ENCODE results near the gene KRT15. TPM values are rescaled to one million over a fixed set of nuclear protein-coding genes. Genes with fewer than 3 reads are reported as not detected.

Gene KRT15
- total RNA-seq, 1 experiment from 2014 or later, result 0.55 TPM

GRCh38 chr17:41503202-41503601 lies 15.5 kb downstream of the KRT15 start:
- Mint-ChIP-seq H3K4me3 (no peak overlapping the region), H3K9me3 (no peaks in the 10 kb centered on the region), H3K36me3 (no peaks in the 10 kb centered on the region), H3K27me3 (ENCODE audit: low read depth) (peaks cover 2% of the 10 kb centered on the region; the same call in 1 of the 2 replicates), H3K27ac (no peak overlapping the region), H3K4me1 (peaks cover 30% of the 10 kb centered on the region)
- CTCF ChIA-PET, result interaction anchor here (1.0 to 1.5 kb wide), 3 partner anchors 46 to 193 kb away, joined by 3 to 6 read pairs (median 4); no protein-coding TSS in a partner anchor
- POLR2A ChIA-PET, result no interaction called here
- no peak for TF ChIP-seq RORB (CRISPR knock-in tag; IDR thresholded peaks at IDR 0.05)
- TF ChIP-seq TEAD1 (CRISPR knock-in tag; IDR thresholded peaks at IDR 0.05), result no peak
- TF ChIP-seq IRF2 (CRISPR knock-in tag; IDR thresholded peaks at IDR 0.05; ENCODE audit: borderline replicate concordance, low read depth), result no peak
- no peak for TF ChIP-seq GTF2I (CRISPR knock-in tag; conservative IDR thresholded peaks at IDR 0.05)
- no peak for TF ChIP-seq FOXP4 (CRISPR knock-in tag; IDR thresholded peaks at IDR 0.05)
- TF ChIP-seq NR1H2 (CRISPR knock-in tag; IDR thresholded peaks at IDR 0.05), result no peak
- TF ChIP-seq TP53 (CRISPR knock-in tag; IDR thresholded peaks at IDR 0.05), result no peak
- TF ChIP-seq PRRX2 (CRISPR knock-in tag; IDR thresholded peaks at IDR 0.05), result no peak
- no peak for TF ChIP-seq ATF1 (CRISPR knock-in tag; IDR thresholded peaks at IDR 0.05)
- TF ChIP-seq ZNF671 (CRISPR knock-in tag; IDR thresholded peaks at IDR 0.05), result no peak
- TF ChIP-seq FOXK1 (CRISPR knock-in tag; IDR thresholded peaks at IDR 0.05), result no peak
- no peak for TF ChIP-seq HMGA2 (CRISPR knock-in tag; IDR thresholded peaks at IDR 0.05)
- ATAC-seq (no peak), DNase-seq (ENCODE audit: low spot score) (no peak)

GRCh38 chr17:41500131-41500911 lies 18.4 kb downstream of the KRT15 start:
- Mint-ChIP-seq H3K4me1 (peaks cover 37% of the 10 kb centered on the region), H3K27ac (peak overlapping the region; percentile 39; the same call in 1 of the 2 replicates), H3K9me3 (no peaks in the 10 kb centered on the region), H3K4me3 (no peak overlapping the region), H3K27me3 (ENCODE audit: low read depth) (peaks cover 2% of the 10 kb centered on the region; the same call in 1 of the 2 replicates), H3K36me3 (no peaks in the 10 kb centered on the region)
- DNase-seq (ENCODE audit: low spot score), result no peak
- POLR2A ChIA-PET, result interaction anchor here (1.4 kb wide), 1 partner anchor 151 kb away, joined by 3 read pairs; no protein-coding TSS in a partner anchor
- peak; percentile 12 for ATAC-seq
- 0 out of 2 replicates have a peak, but pooled peaks have one; percentile 37 for TF ChIP-seq ZNF423 (CRISPR knock-in tag; IDR thresholded peaks at IDR 0.05)
- no peak for TF ChIP-seq GTF2I (CRISPR knock-in tag; conservative IDR thresholded peaks at IDR 0.05)
- CTCF ChIA-PET, result interaction anchor here (1.1 to 3.2 kb wide), 7 partner anchors 13 to 196 kb away, joined by 3 to 35 read pairs (median 6); no protein-coding TSS in a partner anchor

DNA sequence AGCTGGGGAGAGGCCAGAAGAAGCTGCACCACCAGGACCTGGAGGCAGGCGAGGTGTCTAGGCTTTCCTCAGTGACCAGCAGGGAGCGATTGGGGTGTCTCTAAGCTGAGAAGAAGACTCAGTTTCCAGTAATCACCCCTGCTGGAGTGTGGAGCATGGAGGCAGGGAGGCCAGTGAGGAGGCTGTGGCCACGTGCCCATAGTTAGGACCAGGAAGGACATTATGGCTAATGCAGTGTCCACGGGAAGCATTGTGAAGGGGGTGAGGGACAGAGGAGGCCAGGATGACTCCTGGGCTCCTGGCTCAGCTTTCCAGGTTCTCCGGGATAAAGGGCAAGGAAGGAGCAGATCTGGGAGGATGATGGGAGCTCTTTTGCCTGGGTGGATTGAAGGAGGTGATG lies 19.0 kb downstream of the KRT15 start:
- TF ChIP-seq, protein P1, sequence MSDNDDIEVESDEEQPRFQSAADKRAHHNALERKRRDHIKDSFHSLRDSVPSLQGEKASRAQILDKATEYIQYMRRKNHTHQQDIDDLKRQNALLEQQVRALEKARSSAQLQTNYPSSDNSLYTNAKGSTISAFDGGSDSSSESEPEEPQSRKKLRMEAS (CRISPR knock-in tag; IDR thresholded peaks at IDR 0.05), result no peak
- TF ChIP-seq GABPB1 (CRISPR knock-in tag; IDR thresholded peaks at IDR 0.05), result no peak
- no peak for TF ChIP-seq ETV6 (CRISPR knock-in tag; IDR thresholded peaks at IDR 0.05)
- TF ChIP-seq OVOL2 (CRISPR knock-in tag; IDR thresholded peaks at IDR 0.05; ENCODE audit: borderline replicate concordance), result no peak
- TF ChIP-seq FOXK1 (CRISPR knock-in tag; IDR thresholded peaks at IDR 0.05), result no peak
- no peak for TF ChIP-seq ZNF512 (CRISPR knock-in tag; IDR thresholded peaks at IDR 0.05; ENCODE audit: borderline replicate concordance)
- no peak for TF ChIP-seq NR2C2 (CRISPR knock-in tag; IDR thresholded peaks at IDR 0.05)
- H3K36me3 Mint-ChIP-seq, result no peaks in the 10 kb centered on the region
- H3K27ac Mint-ChIP-seq, result no peak overlapping the region
- no peaks in the 10 kb centered on the region for H3K9me3 Mint-ChIP-seq
- H3K27me3 Mint-ChIP-seq (ENCODE audit: low read depth), result peaks cover 2% of the 10 kb centered on the region; the same call in 1 of the 2 replicates
- ATAC-seq, result no peak
- no peak for DNase-seq (ENCODE audit: low spot score)
- CTCF ChIA-PET, result interaction anchor here (0.9 to 3.2 kb wide), 6 partner anchors 13 to 196 kb away, joined by 3 to 35 read pairs (median 4); no protein-coding TSS in a partner anchor
- peaks cover 37% of the 10 kb centered on the region for H3K4me1 Mint-ChIP-seq
- POLR2A ChIA-PET, result no interaction called here
- no peak overlapping the region for H3K4me3 Mint-ChIP-seq

Data from WTC11 (cell line).